SK-N-SH (cell line): ENCODE measurements around the gene FLYWCH1.

Experiments used
- CTCF ChIP-seq: fragments of 200-600 bp; sonication (generic); IDR thresholded peaks from 2 replicates; pipeline ENCODE4 v1.6.1; 2017; ENCODE audit warnings: antibody characterized with exemption, mild to moderate bottlenecking, moderate library complexity
- FOXM1 ChIP-seq: IDR thresholded peaks from 2 replicates; pipeline ENCODE4 v1.4.0; 2012; ENCODE audit warnings: low read depth, mild to moderate bottlenecking
- JUND ChIP-seq: IDR thresholded peaks from 2 replicates; pipeline ENCODE4 v1.4.0; 2012
- POLR2AphosphoS5 ChIP-seq: IDR thresholded peaks from 2 replicates; pipeline ENCODE4 v1.6.1; 2012; ENCODE audit warnings: low read depth, low read length

DNA sequence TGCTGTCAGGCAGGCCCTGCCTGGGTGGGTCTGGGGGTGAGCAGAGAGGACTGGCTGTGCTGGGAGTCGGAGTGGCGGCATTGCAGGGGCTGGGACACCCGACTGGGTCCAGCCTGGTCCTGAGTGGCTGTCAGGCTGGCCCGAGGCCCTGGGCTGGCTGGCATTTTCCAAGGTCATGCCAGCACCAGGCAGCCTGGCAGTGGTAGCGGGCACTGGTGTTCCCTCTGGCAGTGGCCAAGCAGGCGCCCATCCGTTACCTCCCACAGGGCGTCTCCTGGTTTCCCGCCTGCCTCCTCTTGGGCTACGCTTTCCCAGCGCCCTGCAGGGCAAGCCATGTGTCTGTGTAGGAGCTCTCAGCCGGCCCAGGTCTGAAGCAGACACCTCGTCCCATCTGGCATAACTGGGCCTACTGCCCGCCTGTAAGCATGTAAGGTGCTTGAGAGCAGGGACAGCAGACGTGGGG is 74.2 kb downstream of the FLYWCH1 start:
- TF ChIP-seq FOXM1 (no peak), POLR2AphosphoS5 (no peak), CTCF (no peak), JUND (no peak)
